Activated naive CD4-positive, alpha-beta T cell treated with anti-CD3 and anti-CD28 coated beads, Interleukin-2, amount 50 U/mL, for 16 hours (primary cell): ENCODE data around the gene PTAFR.

Experiments used
- DNase-seq: peaks from one replicate; pipeline ENCODE4 v3.0.0-alpha.2; 2020

PTAFR gene

GRCh38 chr1:28175955-28176485 is 470 bp downstream of the PTAFR start:
- DNase-seq = no peak

GRCh38 chr1:28173980-28174297 is 2.6 kb downstream of the PTAFR start:
- DNase-seq = no peak

- DNase-seq = no peak
These were observed 3.1 kb downstream of the PTAFR start for GRCh38 chr1:28173151-28173979.

- DNase-seq = no peak
These were observed 3.8 kb downstream of the PTAFR start for GRCh38 chr1:28172713-28173150.

GRCh38 chr1:28171246-28171645 is 5.2 kb downstream of the PTAFR start:
- DNase-seq = no peak

GRCh38 chr1:28170001-28170596 is 6.4 kb downstream of the PTAFR start:
- no peak for DNase-seq

- DNase-seq = no peak
These were observed 12.9 kb downstream of the PTAFR start for GRCh38 chr1:28163496-28164161.

- no peak for DNase-seq
These were observed 14.3 kb downstream of the PTAFR start for GRCh38 chr1:28162151-28162550.

GRCh38 chr1:28161751-28162150 is 14.7 kb downstream of the PTAFR start:
- no peak for DNase-seq

- DNase-seq = no peak
These were observed 15.7 kb downstream of the PTAFR start for GRCh38 chr1:28160782-28161266.

GRCh38 chr1:28159680-28160079 is 16.8 kb downstream of the PTAFR start:
- DNase-seq = no peak

- DNase-seq = no peak
These were observed 17.2 kb downstream of the PTAFR start for GRCh38 chr1:28159243-28159642.

- DNase-seq = no peak
These were observed 18.6 kb downstream of the PTAFR start for GRCh38 chr1:28157894-28158293.

- no peak for DNase-seq
These were observed 19.7 kb downstream of the PTAFR start for GRCh38 chr1:28156821-28157220.

- no peak for DNase-seq
These were observed 20.9 kb downstream of the PTAFR start for GRCh38 chr1:28155628-28156027.

GRCh38 chr1:28154078-28154594 is 22.4 kb downstream of the PTAFR start:
- no peak for DNase-seq

GRCh38 chr1:28150125-28150780 is 26.2 kb downstream of the PTAFR start:
- DNase-seq = no peak

GRCh38 chr1:28148880-28149195 is 27.7 kb downstream of the PTAFR start:
- DNase-seq = no peak

GRCh38 chr1:28147264-28148094 is 29.0 kb downstream of the PTAFR start:
- no peak for DNase-seq

- DNase-seq = no peak
These were observed 30.8 kb downstream of the PTAFR start for GRCh38 chr1:28145728-28146127.

- DNase-seq = no peak
These were observed 32.0 kb downstream of the PTAFR start for GRCh38 chr1:28144203-28145135.
